ENCODE results near the gene PABPN1L. TPM values are rescaled to one million over a fixed set of nuclear protein-coding genes. Genes with fewer than 3 reads are reported as not detected.
"Not testable (repeated sequence)": the region's sequence is repeated elsewhere in the genome, so short reads cannot be mapped to it uniquely, and the experiment has no call there.

PABPN1L gene
- total RNA-seq, 1 experiment from 2014 or later, result not detected

DNA sequence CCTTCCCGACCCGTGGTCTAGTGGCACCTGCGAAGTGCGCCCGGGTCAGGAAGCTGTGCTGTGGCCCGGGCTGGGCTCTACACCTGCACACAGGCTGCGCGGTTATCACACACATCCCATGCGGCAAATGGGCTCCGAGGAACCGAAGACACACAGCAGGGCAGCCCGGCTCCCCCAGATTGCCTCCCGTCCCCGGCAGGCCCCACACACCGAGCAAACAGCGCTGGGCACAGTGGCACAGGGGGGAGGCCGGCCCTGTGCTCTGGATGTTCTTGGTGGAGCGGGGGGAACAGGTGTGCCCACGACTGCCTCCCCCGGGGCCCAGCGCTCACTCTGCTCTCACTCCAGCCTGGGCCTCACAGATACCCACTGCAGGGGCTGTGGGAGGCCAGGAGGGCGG, 28.9 kb upstream of the PABPN1L start:
- Mint-ChIP-seq H3K4me3 (ENCODE audit: low read depth, unreplicated experiment) (no peak overlapping the region), H3K27ac (ENCODE audit: unreplicated experiment) (no peak overlapping the region)
- intact Hi-C loops (cut with micrococcal nuclease; ENCODE audit: unreplicated experiment), result no loop called here

DNA sequence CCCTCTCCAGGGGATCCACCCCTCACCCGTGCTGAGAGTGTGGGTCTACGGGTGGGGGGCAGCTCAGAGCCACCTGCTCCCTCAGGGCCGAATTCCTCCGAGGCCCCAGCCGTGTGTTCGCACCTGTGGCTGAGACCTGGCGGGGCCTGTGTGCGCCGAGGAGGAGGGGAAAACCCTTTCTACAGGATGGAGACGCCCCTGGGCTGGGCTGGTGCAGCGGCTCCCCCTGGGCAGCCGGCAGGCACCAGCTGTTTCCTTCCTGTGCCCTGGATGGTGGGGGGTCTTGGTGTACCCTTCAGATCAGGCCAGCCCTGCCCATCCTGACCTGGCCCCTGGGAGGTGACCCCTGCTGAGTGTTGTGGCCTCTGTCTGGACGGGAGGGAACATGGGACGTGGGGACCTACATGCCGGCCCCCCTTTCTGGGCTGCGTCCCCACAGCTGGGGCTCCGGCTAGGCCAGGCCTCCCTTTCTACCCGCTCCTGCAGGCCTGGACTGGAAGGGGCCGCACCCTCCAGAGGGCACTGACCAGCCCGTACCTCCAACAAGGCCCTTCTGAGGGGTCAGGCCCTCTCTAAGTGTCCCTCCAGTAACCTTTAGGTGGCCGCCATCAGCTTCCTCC, 28.3 kb upstream of the PABPN1L start:
- Mint-ChIP-seq H3K4me1 (ENCODE audit: low read depth, unreplicated experiment) (no peaks in the 10 kb centered on the region), H3K27ac (ENCODE audit: unreplicated experiment) (no peak overlapping the region), H3K36me3 (ENCODE audit: insufficient read depth, unreplicated experiment) (peaks cover 4% of the 10 kb centered on the region), H3K9me3 (ENCODE audit: low read depth, unreplicated experiment) (peaks cover 1% of the 10 kb centered on the region), H3K27me3 (ENCODE audit: unreplicated experiment) (peaks cover 86% of the 10 kb centered on the region), H3K4me3 (ENCODE audit: low read depth, unreplicated experiment) (no peak overlapping the region)
- no peak for TF ChIP-seq CTCF (IDR thresholded peaks at IDR 0.05; ENCODE audit: unreplicated experiment)
- no peak for DNase-seq
- intact Hi-C loops (cut with micrococcal nuclease; ENCODE audit: unreplicated experiment), result no loop called here
- CTCF ChIA-PET, result no interaction called here
- no TSS peak for BruUV-seq (replicated peaks)

More for the DNA sequence above, 28.9 kb upstream of the PABPN1L start:
- H3K9me3 Mint-ChIP-seq (ENCODE audit: low read depth, unreplicated experiment), result no peaks in the 10 kb centered on the region
- H3K27me3 Mint-ChIP-seq (ENCODE audit: unreplicated experiment), result peaks cover 83% of the 10 kb centered on the region
- no peaks in the 10 kb centered on the region for H3K4me1 Mint-ChIP-seq (ENCODE audit: low read depth, unreplicated experiment)
- DNase-seq, result no peak
- TF ChIP-seq CTCF (IDR thresholded peaks at IDR 0.05; ENCODE audit: unreplicated experiment), result no peak
- BruUV-seq (replicated peaks), result no TSS peak
- H3K36me3 Mint-ChIP-seq (ENCODE audit: insufficient read depth, unreplicated experiment), result peaks cover 4% of the 10 kb centered on the region
- CTCF ChIA-PET, result no interaction called here

DNA sequence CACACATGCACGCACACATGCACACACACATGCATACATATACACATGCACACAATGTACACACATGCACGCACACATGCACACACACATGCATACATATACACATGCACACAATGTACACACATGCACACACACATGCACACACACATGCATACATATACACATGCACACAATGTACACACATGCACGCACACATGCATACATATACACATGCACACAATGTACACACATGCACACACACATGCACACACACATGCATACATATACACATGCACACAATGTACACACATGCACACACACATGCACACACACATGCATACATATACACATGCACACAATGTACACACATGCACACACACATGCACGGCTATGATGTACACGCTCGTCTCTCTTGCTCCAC, 27.8 kb upstream of the PABPN1L start:
- H3K4me3 Mint-ChIP-seq (ENCODE audit: low read depth, unreplicated experiment); H3K36me3 Mint-ChIP-seq (ENCODE audit: insufficient read depth, unreplicated experiment); intact Hi-C loops (cut with micrococcal nuclease; ENCODE audit: unreplicated experiment); H3K27ac Mint-ChIP-seq (ENCODE audit: unreplicated experiment); CTCF ChIA-PET; H3K4me1 Mint-ChIP-seq (ENCODE audit: low read depth, unreplicated experiment); H3K9me3 Mint-ChIP-seq (ENCODE audit: low read depth, unreplicated experiment); DNase-seq; BruUV-seq (replicated peaks): not testable (repeated sequence)
- peaks cover 86% of the 10 kb centered on the region for H3K27me3 Mint-ChIP-seq (ENCODE audit: unreplicated experiment)

DNA sequence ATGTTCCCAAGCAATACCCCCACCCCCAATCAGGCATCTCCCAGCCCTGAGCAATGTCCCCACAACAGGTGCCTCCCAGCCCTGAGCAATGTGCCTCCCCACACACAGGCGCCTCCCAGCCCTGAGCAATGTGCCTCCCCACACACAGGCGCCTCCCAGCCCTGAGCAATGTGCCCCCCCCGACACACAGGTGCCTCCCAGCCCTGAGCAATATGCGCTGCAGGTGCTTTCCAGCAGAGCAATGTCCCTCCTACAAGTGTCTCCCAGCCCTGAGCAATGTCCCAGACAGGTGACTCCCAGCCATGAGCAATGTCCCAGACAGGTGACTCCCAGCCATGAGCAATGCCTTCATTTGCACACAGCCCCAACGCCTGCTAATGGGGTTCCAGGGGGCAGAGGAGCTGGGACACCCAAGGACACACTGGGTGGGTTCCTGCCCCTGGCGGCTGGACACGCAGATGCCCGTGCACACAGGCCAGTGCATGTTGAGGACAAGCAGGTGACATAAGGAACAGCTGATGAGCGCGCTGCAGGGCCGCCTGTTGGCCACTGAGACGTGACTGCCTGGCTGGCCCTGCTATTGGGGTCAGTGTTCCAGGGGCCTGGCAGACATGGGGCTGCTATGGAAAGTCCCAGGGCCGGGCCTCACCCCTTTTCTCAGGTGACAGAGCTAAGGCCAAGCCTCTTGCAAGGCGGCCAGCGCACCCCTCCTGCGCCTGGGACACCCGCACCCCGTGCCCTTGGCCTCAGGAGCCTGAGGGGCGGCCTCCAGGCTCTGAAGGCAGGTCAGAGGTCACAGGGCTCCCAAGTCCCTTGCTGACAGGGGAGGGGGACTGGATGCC, 26.9 kb upstream of the PABPN1L start:
- CTCF ChIA-PET, result no interaction called here
- Mint-ChIP-seq H3K9me3 (ENCODE audit: low read depth, unreplicated experiment) (peaks cover 2% of the 10 kb centered on the region), H3K27me3 (ENCODE audit: unreplicated experiment) (peaks cover 78% of the 10 kb centered on the region), H3K4me1 (ENCODE audit: low read depth, unreplicated experiment) (no peaks in the 10 kb centered on the region), H3K27ac (ENCODE audit: unreplicated experiment) (no peak overlapping the region), H3K4me3 (ENCODE audit: low read depth, unreplicated experiment) (no peak overlapping the region), H3K36me3 (ENCODE audit: insufficient read depth, unreplicated experiment) (peaks cover 10% of the 10 kb centered on the region)
- no TSS peak for BruUV-seq (replicated peaks)
- TF ChIP-seq CTCF (IDR thresholded peaks at IDR 0.05; ENCODE audit: unreplicated experiment), result no peak
- no peak for DNase-seq
- intact Hi-C loops (cut with micrococcal nuclease; ENCODE audit: unreplicated experiment), result no loop called here

DNA sequence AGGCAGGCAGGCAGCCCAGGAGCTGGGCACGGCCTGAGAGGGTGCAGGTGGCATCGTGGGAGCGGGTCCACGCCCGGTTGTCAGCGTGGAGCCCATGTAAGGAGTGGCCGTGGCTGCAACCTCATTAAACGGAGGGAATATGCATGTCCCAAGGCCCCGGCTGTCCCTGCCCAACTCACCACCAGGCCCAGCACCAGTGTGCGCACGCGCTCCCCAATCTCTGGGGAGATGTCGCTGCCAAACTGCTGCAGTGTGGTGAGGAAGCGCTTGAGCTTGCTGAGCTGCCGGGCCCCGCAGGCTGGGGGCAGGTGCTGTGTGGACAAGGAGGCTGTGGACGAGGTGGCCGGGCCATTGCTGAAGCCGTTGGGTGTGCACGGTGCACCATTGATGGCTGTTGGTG, 25.6 kb upstream of the PABPN1L start:
- intact Hi-C loops (cut with micrococcal nuclease; ENCODE audit: unreplicated experiment), result no loop called here
- peaks cover 66% of the 10 kb centered on the region for H3K27me3 Mint-ChIP-seq (ENCODE audit: unreplicated experiment)
- H3K9me3 Mint-ChIP-seq (ENCODE audit: low read depth, unreplicated experiment), result peaks cover 2% of the 10 kb centered on the region
- no peak overlapping the region for H3K4me3 Mint-ChIP-seq (ENCODE audit: low read depth, unreplicated experiment)
- no TSS peak for BruUV-seq (replicated peaks)
- H3K4me1 Mint-ChIP-seq (ENCODE audit: low read depth, unreplicated experiment), result no peaks in the 10 kb centered on the region
- H3K36me3 Mint-ChIP-seq (ENCODE audit: insufficient read depth, unreplicated experiment), result peaks cover 10% of the 10 kb centered on the region
- DNase-seq, result no peak
- no peak overlapping the region for H3K27ac Mint-ChIP-seq (ENCODE audit: unreplicated experiment)
- CTCF ChIA-PET, result no interaction called here
- TF ChIP-seq CTCF (IDR thresholded peaks at IDR 0.05; ENCODE audit: unreplicated experiment), result no peak
